Nephron (organoid): ENCODE data around the gene ZFYVE21.

Experiments used
- H3K27ac Mint-ChIP-seq, 3 experiments: 2 replicates each; pipeline ENCODE4 v1.8.0; 2020; ENCODE audit warnings: mixed read lengths in 3 of 3, mild to moderate bottlenecking in 2 of 3, moderate library complexity in 1 of 3
- H3K27me3 Mint-ChIP-seq: 2 replicates; pipeline ENCODE4 v1.8.0; 2021; ENCODE audit warnings: low read depth, mild to moderate bottlenecking, moderate library complexity, mixed read lengths
- H3K36me3 Mint-ChIP-seq: 2 replicates; pipeline ENCODE4 v1.8.0; 2020; ENCODE audit warnings: low read depth, mixed read lengths
- H3K4me1 Mint-ChIP-seq: 2 replicates; pipeline ENCODE4 v1.8.0; 2020; ENCODE audit warnings: mixed read lengths
- H3K4me3 Mint-ChIP-seq, 3 experiments: 2 replicates each; pipeline ENCODE4 v1.8.0; 2020; ENCODE audit warnings: mild to moderate bottlenecking in 3 of 3, mixed read lengths in 3 of 3, moderate library complexity in 2 of 3
- H3K9me3 Mint-ChIP-seq: 2 replicates; pipeline ENCODE4 v1.8.0; 2020; ENCODE audit warnings: mixed read lengths
- CTCF ChIP-seq, 3 experiments: fragments of 200-600 bp; sonication (generic); IDR thresholded peaks; one replicate each; pipeline ENCODE4 v1.5.0; 2021; ENCODE audit warnings: antibody characterized with exemption in 3 of 3; ENCODE audit not compliant: unreplicated experiment in 3 of 3

The ZFYVE21 gene

GRCh38 chr14:103737432-103738045 lies 21.9 kb downstream of the ZFYVE21 start:
- Mint-ChIP-seq H3K27me3 (no peaks in the 10 kb centered on the region), H3K4me3 (no peak overlapping the region), H3K4me1 (no peaks in the 10 kb centered on the region), H3K36me3 (peaks cover 44% of the 10 kb centered on the region), H3K9me3 (no peaks in the 10 kb centered on the region), H3K27ac (no peak overlapping the region)
- TF ChIP-seq CTCF (IDR thresholded peaks at IDR 0.05; ENCODE audit: unreplicated experiment in 3 of 3) = no peak

- H3K27me3 Mint-ChIP-seq = no peaks in the 10 kb centered on the region
- no peaks in the 10 kb centered on the region for H3K4me1 Mint-ChIP-seq
- no peak for TF ChIP-seq CTCF (IDR thresholded peaks at IDR 0.05; ENCODE audit: unreplicated experiment in 3 of 3)
- H3K9me3 Mint-ChIP-seq = no peaks in the 10 kb centered on the region
- H3K4me3 Mint-ChIP-seq = no peak overlapping the region
- H3K27ac Mint-ChIP-seq = no peak overlapping the region
- peaks cover 42% of the 10 kb centered on the region for H3K36me3 Mint-ChIP-seq
Measured at GRCh38 chr14:103738166-103738565, 22.6 kb downstream of the ZFYVE21 start.

GRCh38 chr14:103738701-103739451 lies 23.3 kb downstream of the ZFYVE21 start:
- no peak for TF ChIP-seq CTCF (IDR thresholded peaks at IDR 0.05; ENCODE audit: unreplicated experiment in 3 of 3)
- Mint-ChIP-seq H3K4me1 (no peaks in the 10 kb centered on the region), H3K27me3 (no peaks in the 10 kb centered on the region), H3K4me3 (no peak overlapping the region), H3K36me3 (peaks cover 38% of the 10 kb centered on the region), H3K27ac (no peak overlapping the region), H3K9me3 (no peaks in the 10 kb centered on the region)

DNA sequence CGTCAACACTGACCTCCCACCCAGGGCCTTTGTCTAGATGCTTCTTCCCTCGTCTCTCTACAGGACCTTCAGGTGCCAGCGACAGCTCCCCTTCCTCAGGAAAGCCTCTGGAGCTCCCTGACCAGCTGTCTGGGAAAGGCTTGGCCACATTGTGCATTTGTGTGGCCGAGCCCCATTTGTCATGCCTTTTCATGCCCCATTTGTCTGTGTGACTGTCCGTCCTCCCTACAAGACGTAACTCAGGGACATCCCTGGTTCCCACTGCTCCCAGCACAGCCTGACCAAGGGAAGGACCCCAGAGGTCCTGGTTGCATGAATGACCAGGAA lies 23.8 kb downstream of the ZFYVE21 start:
- no peaks in the 10 kb centered on the region for H3K4me1 Mint-ChIP-seq
- no peak overlapping the region for H3K4me3 Mint-ChIP-seq
- H3K27ac Mint-ChIP-seq = no peak overlapping the region
- TF ChIP-seq CTCF (IDR thresholded peaks at IDR 0.05; ENCODE audit: unreplicated experiment in 3 of 3) = no peak
- H3K9me3 Mint-ChIP-seq = no peaks in the 10 kb centered on the region
- H3K36me3 Mint-ChIP-seq = peaks cover 42% of the 10 kb centered on the region
- no peaks in the 10 kb centered on the region for H3K27me3 Mint-ChIP-seq

DNA sequence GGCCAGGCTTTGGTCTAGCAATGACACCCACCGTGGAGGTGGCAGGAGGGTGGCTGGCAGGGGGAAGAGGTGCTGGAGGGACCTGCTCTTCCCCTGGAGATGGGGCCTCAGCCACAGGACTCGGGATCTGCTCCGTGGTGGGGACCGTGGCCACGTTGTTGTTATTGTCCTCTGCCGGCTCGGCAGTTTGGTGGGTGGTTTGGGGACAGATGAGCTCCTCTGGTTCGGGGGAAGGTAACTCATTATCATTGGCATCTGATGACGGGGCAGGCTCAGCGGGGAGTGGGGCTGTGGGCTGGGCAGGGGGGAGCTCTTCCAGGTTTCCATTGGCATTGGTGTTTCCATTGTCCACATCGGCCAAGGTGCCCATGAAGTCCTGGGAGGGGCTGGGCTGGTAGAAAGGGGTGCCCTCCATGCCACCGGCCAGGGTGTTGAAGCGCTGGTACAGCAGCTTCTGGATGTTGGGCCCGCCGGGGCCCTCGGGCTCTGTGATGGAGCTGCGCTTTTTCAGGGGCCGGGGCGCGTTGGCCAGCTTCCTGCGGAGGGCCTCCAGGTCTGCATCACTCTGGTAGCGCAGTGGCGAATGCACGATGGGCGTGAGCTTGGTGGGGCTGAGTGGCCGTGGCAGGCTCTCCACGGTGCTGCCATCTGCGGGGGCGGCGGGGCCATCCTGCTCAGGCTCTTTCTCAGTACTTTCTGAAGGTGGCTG lies 24.3 kb downstream of the ZFYVE21 start:
- TF ChIP-seq CTCF (IDR thresholded peaks at IDR 0.05; ENCODE audit: unreplicated experiment in 3 of 3) = no peak
- no peak overlapping the region for H3K27ac Mint-ChIP-seq
- H3K4me1 Mint-ChIP-seq = no peaks in the 10 kb centered on the region
- H3K4me3 Mint-ChIP-seq = no peak overlapping the region
- H3K27me3 Mint-ChIP-seq = no peaks in the 10 kb centered on the region
- no peaks in the 10 kb centered on the region for H3K9me3 Mint-ChIP-seq
- H3K36me3 Mint-ChIP-seq = peaks cover 37% of the 10 kb centered on the region
